CD4-positive, alpha-beta T cell (primary cell): ENCODE measurements around the gene RASAL2. TPM values are rescaled to one million over a fixed set of nuclear protein-coding genes. Genes with fewer than 3 reads are reported as not detected.

Experiments
- ATAC-seq: fragments of 200-7000 bp; cut with Tn5 transposase; one replicate; pipeline ENCODE4 v1.10.0; 2022; ENCODE audit warnings: mild to moderate bottlenecking; ENCODE audit not compliant: poor library complexity
- CTCF ChIA-PET: fragments of 350-600 bp; sonication (Branson Sonifier 250); formaldehyde crosslinking; loops from one replicate; lab custom pipeline; 2021; ENCODE audit warnings: antibody characterized with exemption, inconsistent platforms; lab: Charles Lee
- POLR2A ChIA-PET: fragments of 350-600 bp; sonication (Branson Sonifier 250); formaldehyde crosslinking; loops from one replicate; lab custom pipeline; 2021; ENCODE audit warnings: antibody characterized with exemption, inconsistent platforms; lab: Charles Lee
- DNase-seq, 14 experiments: peaks; one replicate each; pipeline ENCODE4 v3.0.0-alpha.2; 2013 to 2020; ENCODE audit warnings: mixed read lengths in 2 of 14
- H3K27ac ChIP-seq, 2 donors: one replicate each; pipeline versions ENCODE4 v1.5.1 to v1.7.0; 2013; ENCODE audit warnings: low read length in 2 of 2, low read depth in 1 of 2, mild to moderate bottlenecking in 1 of 2
- H3K27me3 ChIP-seq, 2 experiments: 1 replicate in 1 of 2; 2 replicates in 1 of 2; pipeline versions ENCODE4 v1.6.1 to v1.7.0; 2013; ENCODE audit warnings: low read length in 2 of 2, control low read depth in 1 of 2, mild to moderate bottlenecking in 1 of 2, moderate library complexity in 1 of 2; ENCODE audit not compliant: insufficient read depth in 2 of 2, control insufficient read depth in 1 of 2
- H3K36me3 ChIP-seq: one replicate; pipeline ENCODE4 v1.6.1; 2013; ENCODE audit warnings: low read length, control low read depth; ENCODE audit not compliant: insufficient read depth
- H3K4me1 ChIP-seq: one replicate; pipeline ENCODE4 v1.6.1; 2013; ENCODE audit warnings: low read length, control low read depth; ENCODE audit not compliant: insufficient read depth
- H3K4me3 ChIP-seq: one replicate; pipeline ENCODE4 v1.5.1; 2013; ENCODE audit warnings: mild to moderate bottlenecking, low read length, moderate library complexity
- H3K9me3 ChIP-seq, 2 experiments: 1 replicate in 1 of 2; 2 replicates in 1 of 2; pipeline versions ENCODE4 v1.6.1 to v1.7.0; 2013; ENCODE audit warnings: low read length in 2 of 2, mild to moderate bottlenecking in 2 of 2, control low read depth in 1 of 2, moderate library complexity in 1 of 2; ENCODE audit not compliant: control insufficient read depth in 1 of 2, insufficient read depth in 1 of 2
- H3K27ac Mint-ChIP-seq: one replicate; pipeline ENCODE4 v1.8.0; 2020; ENCODE audit warnings: mixed read lengths
- H3K27me3 Mint-ChIP-seq: one replicate; pipeline ENCODE4 v1.8.0; 2021; ENCODE audit warnings: mixed read lengths
- H3K36me3 Mint-ChIP-seq: one replicate; pipeline ENCODE4 v1.8.0; 2021; ENCODE audit warnings: low read depth, mixed read lengths
- H3K4me1 Mint-ChIP-seq: one replicate; pipeline ENCODE4 v1.8.0; 2021; ENCODE audit warnings: low read depth, mixed read lengths
- H3K4me3 Mint-ChIP-seq: one replicate; pipeline ENCODE4 v1.8.0; 2020; ENCODE audit warnings: mild to moderate bottlenecking, mixed read lengths
- H3K9me3 Mint-ChIP-seq: one replicate; pipeline ENCODE4 v1.8.0; 2020; ENCODE audit warnings: mixed read lengths
- intact Hi-C, 2 experiments: fragments of 100-400 bp; cut with DNase I in 1 of 2; cut with micrococcal nuclease in 1 of 2; formaldehyde crosslinking; loops; one replicate each; pipeline versions ENCODE4 v1.15.1 to v1.9.0; 2023 to 2025; cut with DNase I, micrococcal nuclease
- total RNA-seq, 174 experiments: library from RNA in 2 of 174; stranded (reverse) in 2 of 174; gene quantifications; one replicate each; pipeline ENCODE4 v1.2.3 and lab custom pipeline; 2021 to 2026
- TF ChIP-seq, protein P1 (sequence below): fragments of 200-600 bp; IDR thresholded peaks from one replicate; pipeline ENCODE4 v1.8.0; 2022; ENCODE audit warnings: antibody characterized with exemption, mild to moderate bottlenecking

The RASAL2 gene
- total RNA-seq, 2 experiments from 2014 or later: 0.03 TPM; not detected in 1

DNA sequence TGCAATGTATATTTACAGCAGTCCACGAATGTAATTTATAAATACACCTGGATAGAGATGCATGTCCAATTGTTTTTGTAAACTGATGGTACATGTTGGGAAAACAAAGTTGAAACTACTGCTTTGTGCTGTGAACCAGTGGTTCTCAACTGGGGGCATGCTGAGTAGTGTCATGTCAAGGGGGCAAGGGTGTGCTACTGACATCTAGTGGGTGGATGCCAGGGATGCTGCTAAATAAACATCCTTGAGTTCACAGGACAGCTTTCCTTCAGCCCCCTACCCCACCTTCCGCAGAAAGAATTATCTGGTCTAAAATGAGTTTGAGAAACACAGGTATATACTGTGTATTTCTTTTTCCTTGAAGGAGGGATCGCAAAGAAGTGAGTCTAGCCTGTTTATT is 95.9 kb downstream of the RASAL2 start:
- ATAC-seq: no peak
- no peaks in the 10 kb centered on the region for H3K36me3 ChIP-seq
- H3K4me3 ChIP-seq: no peak overlapping the region
- peak in 1 of 14 experiments; percentile 1 for DNase-seq
- no peaks in the 10 kb centered on the region for H3K4me1 Mint-ChIP-seq
- H3K9me3 ChIP-seq: no peaks in the 10 kb centered on the region
- H3K27ac ChIP-seq: no peak overlapping the region
- no peak overlapping the region for H3K27ac Mint-ChIP-seq
- H3K27me3 Mint-ChIP-seq: no peaks in the 10 kb centered on the region
- no peaks in the 10 kb centered on the region for H3K9me3 Mint-ChIP-seq
- H3K27me3 ChIP-seq: no peaks in the 10 kb centered on the region
- ChIA-PET CTCF (no interaction called here), POLR2A (no interaction called here)
- intact Hi-C loops: no loop called here
- H3K4me1 ChIP-seq: no peaks in the 10 kb centered on the region
- TF ChIP-seq, protein P1, sequence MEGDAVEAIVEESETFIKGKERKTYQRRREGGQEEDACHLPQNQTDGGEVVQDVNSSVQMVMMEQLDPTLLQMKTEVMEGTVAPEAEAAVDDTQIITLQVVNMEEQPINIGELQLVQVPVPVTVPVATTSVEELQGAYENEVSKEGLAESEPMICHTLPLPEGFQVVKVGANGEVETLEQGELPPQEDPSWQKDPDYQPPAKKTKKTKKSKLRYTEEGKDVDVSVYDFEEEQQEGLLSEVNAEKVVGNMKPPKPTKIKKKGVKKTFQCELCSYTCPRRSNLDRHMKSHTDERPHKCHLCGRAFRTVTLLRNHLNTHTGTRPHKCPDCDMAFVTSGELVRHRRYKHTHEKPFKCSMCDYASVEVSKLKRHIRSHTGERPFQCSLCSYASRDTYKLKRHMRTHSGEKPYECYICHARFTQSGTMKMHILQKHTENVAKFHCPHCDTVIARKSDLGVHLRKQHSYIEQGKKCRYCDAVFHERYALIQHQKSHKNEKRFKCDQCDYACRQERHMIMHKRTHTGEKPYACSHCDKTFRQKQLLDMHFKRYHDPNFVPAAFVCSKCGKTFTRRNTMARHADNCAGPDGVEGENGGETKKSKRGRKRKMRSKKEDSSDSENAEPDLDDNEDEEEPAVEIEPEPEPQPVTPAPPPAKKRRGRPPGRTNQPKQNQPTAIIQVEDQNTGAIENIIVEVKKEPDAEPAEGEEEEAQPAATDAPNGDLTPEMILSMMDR: no peak
- no peak overlapping the region for H3K4me3 Mint-ChIP-seq
- no peaks in the 10 kb centered on the region for H3K36me3 Mint-ChIP-seq

DNA sequence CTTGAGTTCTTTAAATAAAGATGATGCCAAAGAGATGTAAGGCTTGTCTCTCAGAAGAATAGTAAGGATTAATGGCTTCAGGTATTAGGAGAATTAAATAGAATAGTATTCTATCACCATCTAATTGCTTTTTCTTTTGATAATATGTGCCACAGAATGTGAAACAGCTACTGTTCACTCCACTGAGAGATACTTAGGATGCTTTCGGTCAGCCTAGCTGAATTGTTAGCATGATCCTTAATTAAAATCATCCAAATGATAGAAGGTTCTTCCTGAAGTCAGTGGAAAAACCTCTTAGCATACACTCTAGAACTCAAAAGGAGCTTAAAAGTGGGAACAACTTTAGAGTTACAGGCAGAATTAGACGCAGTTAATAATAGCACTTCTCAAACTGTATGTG is 97.0 kb downstream of the RASAL2 start:
- ChIA-PET POLR2A (no interaction called here), CTCF (no interaction called here)
- TF ChIP-seq, protein P1: no peak
- H3K9me3 Mint-ChIP-seq: no peaks in the 10 kb centered on the region
- Histone ChIP-seq H3K9me3 (no peaks in the 10 kb centered on the region), H3K27ac (no peak overlapping the region), H3K4me3 (no peak overlapping the region), H3K27me3 (no peaks in the 10 kb centered on the region), H3K4me1 (no peaks in the 10 kb centered on the region), H3K36me3 (no peaks in the 10 kb centered on the region)
- H3K4me3 Mint-ChIP-seq: no peak overlapping the region
- ATAC-seq (no peak), DNase-seq (no peak)
- no peaks in the 10 kb centered on the region for H3K4me1 Mint-ChIP-seq
- H3K27ac Mint-ChIP-seq: no peak overlapping the region
- intact Hi-C loops: no loop called here
- no peaks in the 10 kb centered on the region for H3K36me3 Mint-ChIP-seq
- H3K27me3 Mint-ChIP-seq: no peaks in the 10 kb centered on the region

DNA sequence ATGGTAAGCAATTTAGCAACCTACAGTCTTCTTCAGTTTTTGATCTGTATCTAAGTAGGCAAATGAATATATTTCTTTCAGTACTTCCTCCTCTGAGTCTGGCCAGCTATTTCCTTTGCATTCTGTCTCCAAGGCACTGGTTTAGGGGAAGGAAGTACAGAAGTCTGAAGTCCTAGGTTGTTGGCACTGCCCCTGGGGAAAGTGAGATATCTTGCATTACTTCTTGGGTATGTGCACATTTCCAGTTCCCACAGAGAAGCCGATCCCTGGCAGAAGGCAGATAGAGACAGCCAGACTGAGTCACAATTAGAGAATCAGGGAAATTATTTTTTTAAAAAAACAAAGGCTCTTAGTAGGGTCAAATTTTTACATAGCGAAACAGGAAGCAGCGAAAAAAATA is 98.8 kb downstream of the RASAL2 start:
- H3K27ac Mint-ChIP-seq: no peak overlapping the region
- no peaks in the 10 kb centered on the region for H3K4me1 Mint-ChIP-seq
- Histone ChIP-seq H3K4me3 (no peak overlapping the region), H3K27me3 (no peaks in the 10 kb centered on the region), H3K4me1 (no peaks in the 10 kb centered on the region), H3K36me3 (no peaks in the 10 kb centered on the region), H3K27ac (no peak overlapping the region), H3K9me3 (peaks cover 0 to 7% of the 10 kb centered on the region in 2 experiments)
- ATAC-seq (no peak), DNase-seq (peak in 2 of 14 experiments; percentile 12 to 29)
- ChIA-PET POLR2A (no interaction called here), CTCF (no interaction called here)
- intact Hi-C loops: no loop called here
- H3K36me3 Mint-ChIP-seq: no peaks in the 10 kb centered on the region
- TF ChIP-seq, protein P1: no peak
- H3K9me3 Mint-ChIP-seq: no peaks in the 10 kb centered on the region
- H3K4me3 Mint-ChIP-seq: no peak overlapping the region
- no peaks in the 10 kb centered on the region for H3K27me3 Mint-ChIP-seq
